ENCODE results near the gene SLC38A6.

The SLC38A6 gene

GRCh38 chr14:60980811-60981632 is at the start of gene SLC38A6, which contains the start of gene TRMT5:
Gene SLC38A6 (plus strand): TSS chr14:60981245. CDS start chr14:60981278, 33 bp downstream.
Gene TRMT5 (minus strand): TSS chr14:60981079. CDS start chr14:60980973, 106 bp downstream.
- Mint-ChIP-seq H3K36me3 (ENCODE audit: low read depth) (peaks cover 4% of the 10 kb centered on the region), H3K4me1 (ENCODE audit: low read depth) (peaks cover 14% of the 10 kb centered on the region), H3K9me3 (no peaks in the 10 kb centered on the region), H3K4me3 (no peak within 1 kb of the TSS), H3K27ac (no peak within 1 kb of the TSS), H3K27me3 (ENCODE audit: low read depth) (no peaks in the 10 kb centered on the region)
- peak; percentile 92 for DNase-seq (ENCODE audit: low spot score)

- H3K27me3 Mint-ChIP-seq (ENCODE audit: low read depth): no peaks in the 10 kb centered on the region
- H3K4me1 Mint-ChIP-seq (ENCODE audit: low read depth): peaks cover 3% of the 10 kb centered on the region
- peaks cover 9% of the 10 kb centered on the region for H3K9me3 Mint-ChIP-seq
- H3K27ac Mint-ChIP-seq: no peak overlapping the region
- no peak for DNase-seq (ENCODE audit: low spot score)
- no peak overlapping the region for H3K4me3 Mint-ChIP-seq
- peaks cover 1% of the 10 kb centered on the region for H3K36me3 Mint-ChIP-seq (ENCODE audit: low read depth)
Observed at GRCh38 chr14:60933920-60934655, 47.0 kb upstream of the SLC38A6 start.

- H3K4me3 Mint-ChIP-seq: no peak overlapping the region
- H3K9me3 Mint-ChIP-seq: peaks cover 14% of the 10 kb centered on the region
- no peak overlapping the region for H3K27ac Mint-ChIP-seq
- no peaks in the 10 kb centered on the region for H3K27me3 Mint-ChIP-seq (ENCODE audit: low read depth)
- H3K36me3 Mint-ChIP-seq (ENCODE audit: low read depth): peaks cover 2% of the 10 kb centered on the region
- peaks cover 3% of the 10 kb centered on the region for H3K4me1 Mint-ChIP-seq (ENCODE audit: low read depth)
- DNase-seq (ENCODE audit: low spot score): no peak
Observed at GRCh38 chr14:60935319-60935718, 45.7 kb upstream of the SLC38A6 start.

GRCh38 chr14:60943637-60944032 is 37.4 kb upstream of the SLC38A6 start:
- Mint-ChIP-seq H3K4me1 (ENCODE audit: low read depth) (peaks cover 10% of the 10 kb centered on the region), H3K27ac (no peak overlapping the region), H3K27me3 (ENCODE audit: low read depth) (no peaks in the 10 kb centered on the region), H3K9me3 (peaks cover 9% of the 10 kb centered on the region), H3K36me3 (ENCODE audit: low read depth) (peaks cover 12% of the 10 kb centered on the region), H3K4me3 (no peak overlapping the region)
- DNase-seq (ENCODE audit: low spot score): no peak

- Mint-ChIP-seq H3K36me3 (ENCODE audit: low read depth) (peaks cover 10% of the 10 kb centered on the region), H3K9me3 (peaks cover 3% of the 10 kb centered on the region), H3K4me1 (ENCODE audit: low read depth) (peaks cover 10% of the 10 kb centered on the region), H3K27ac (no peak overlapping the region), H3K27me3 (ENCODE audit: low read depth) (no peaks in the 10 kb centered on the region), H3K4me3 (no peak overlapping the region)
- DNase-seq (ENCODE audit: low spot score): no peak
Observed at GRCh38 chr14:60944204-60944603, 36.8 kb upstream of the SLC38A6 start.

GRCh38 chr14:60945984-60946383 is 35.1 kb upstream of the SLC38A6 start:
- Mint-ChIP-seq H3K27me3 (ENCODE audit: low read depth) (no peaks in the 10 kb centered on the region), H3K36me3 (ENCODE audit: low read depth) (peaks cover 13% of the 10 kb centered on the region), H3K4me1 (ENCODE audit: low read depth) (peaks cover 10% of the 10 kb centered on the region), H3K9me3 (no peaks in the 10 kb centered on the region), H3K27ac (peak overlapping the region; percentile 9), H3K4me3 (no peak overlapping the region)
- no peak for DNase-seq (ENCODE audit: low spot score)

- peaks cover 10% of the 10 kb centered on the region for H3K4me1 Mint-ChIP-seq (ENCODE audit: low read depth)
- H3K4me3 Mint-ChIP-seq: no peak overlapping the region
Observed at GRCh38 chr14:60946773-60947172, 34.3 kb upstream of the SLC38A6 start.

GRCh38 chr14:60951776-60952435 is 29.1 kb upstream of the SLC38A6 start:
- peaks cover 22% of the 10 kb centered on the region for H3K36me3 Mint-ChIP-seq (ENCODE audit: low read depth)
- peaks cover 5% of the 10 kb centered on the region for H3K4me1 Mint-ChIP-seq (ENCODE audit: low read depth)

More at GRCh38 chr14:60946773-60947172, 34.3 kb upstream of the SLC38A6 start:
- Mint-ChIP-seq H3K36me3 (ENCODE audit: low read depth) (peaks cover 13% of the 10 kb centered on the region), H3K9me3 (no peaks in the 10 kb centered on the region), H3K27ac (no peak overlapping the region), H3K27me3 (ENCODE audit: low read depth) (no peaks in the 10 kb centered on the region)
- DNase-seq (ENCODE audit: low spot score): no peak

GRCh38 chr14:60956202-60956601 is 24.8 kb upstream of the SLC38A6 start:
- H3K9me3 Mint-ChIP-seq: peaks cover 51% of the 10 kb centered on the region
- H3K4me1 Mint-ChIP-seq (ENCODE audit: low read depth): peaks cover 5% of the 10 kb centered on the region
- H3K27ac Mint-ChIP-seq: no peak overlapping the region
- H3K36me3 Mint-ChIP-seq (ENCODE audit: low read depth): peaks cover 45% of the 10 kb centered on the region
- H3K4me3 Mint-ChIP-seq: no peak overlapping the region
- DNase-seq (ENCODE audit: low spot score): no peak
- no peaks in the 10 kb centered on the region for H3K27me3 Mint-ChIP-seq (ENCODE audit: low read depth)

More at GRCh38 chr14:60951776-60952435, 29.1 kb upstream of the SLC38A6 start:
- peaks cover 23% of the 10 kb centered on the region for H3K9me3 Mint-ChIP-seq
- H3K4me3 Mint-ChIP-seq: no peak overlapping the region
- H3K27me3 Mint-ChIP-seq (ENCODE audit: low read depth): no peaks in the 10 kb centered on the region
- H3K27ac Mint-ChIP-seq: no peak overlapping the region
- DNase-seq (ENCODE audit: low spot score): no peak

- peaks cover 5% of the 10 kb centered on the region for H3K4me1 Mint-ChIP-seq (ENCODE audit: low read depth)
- H3K4me3 Mint-ChIP-seq: no peak overlapping the region
- no peak for DNase-seq (ENCODE audit: low spot score)
- H3K27ac Mint-ChIP-seq: no peak overlapping the region
- H3K9me3 Mint-ChIP-seq: peaks cover 54% of the 10 kb centered on the region
- H3K27me3 Mint-ChIP-seq (ENCODE audit: low read depth): no peaks in the 10 kb centered on the region
- H3K36me3 Mint-ChIP-seq (ENCODE audit: low read depth): peaks cover 47% of the 10 kb centered on the region
Observed at GRCh38 chr14:60956632-60957031, 24.4 kb upstream of the SLC38A6 start.

GRCh38 chr14:60958146-60958545 is 22.9 kb upstream of the SLC38A6 start:
- H3K27me3 Mint-ChIP-seq (ENCODE audit: low read depth): no peaks in the 10 kb centered on the region
- H3K27ac Mint-ChIP-seq: no peak overlapping the region
- H3K4me1 Mint-ChIP-seq (ENCODE audit: low read depth): peaks cover 5% of the 10 kb centered on the region
- no peak for DNase-seq (ENCODE audit: low spot score)
- H3K9me3 Mint-ChIP-seq: peaks cover 54% of the 10 kb centered on the region
- peaks cover 50% of the 10 kb centered on the region for H3K36me3 Mint-ChIP-seq (ENCODE audit: low read depth)
- H3K4me3 Mint-ChIP-seq: no peak overlapping the region

- Mint-ChIP-seq H3K4me1 (ENCODE audit: low read depth) (peaks cover 2% of the 10 kb centered on the region), H3K27ac (no peak overlapping the region), H3K9me3 (peaks cover 20% of the 10 kb centered on the region), H3K4me3 (no peak overlapping the region), H3K36me3 (ENCODE audit: low read depth) (peaks cover 29% of the 10 kb centered on the region), H3K27me3 (ENCODE audit: low read depth) (no peaks in the 10 kb centered on the region)
- no peak for DNase-seq (ENCODE audit: low spot score)
Observed at GRCh38 chr14:60963761-60964160, 17.3 kb upstream of the SLC38A6 start.

- Mint-ChIP-seq H3K4me1 (ENCODE audit: low read depth) (peaks cover 2% of the 10 kb centered on the region), H3K27ac (no peak overlapping the region), H3K9me3 (peaks cover 14% of the 10 kb centered on the region), H3K4me3 (no peak overlapping the region), H3K27me3 (ENCODE audit: low read depth) (no peaks in the 10 kb centered on the region), H3K36me3 (ENCODE audit: low read depth) (peaks cover 22% of the 10 kb centered on the region)
- no peak for DNase-seq (ENCODE audit: low spot score)
Observed at GRCh38 chr14:60964904-60965303, 16.1 kb upstream of the SLC38A6 start.

- Mint-ChIP-seq H3K27me3 (ENCODE audit: low read depth) (no peaks in the 10 kb centered on the region), H3K4me1 (ENCODE audit: low read depth) (peaks cover 2% of the 10 kb centered on the region), H3K27ac (no peak overlapping the region), H3K4me3 (no peak overlapping the region), H3K9me3 (peaks cover 9% of the 10 kb centered on the region), H3K36me3 (ENCODE audit: low read depth) (peaks cover 17% of the 10 kb centered on the region)
- peak; percentile 18 for DNase-seq (ENCODE audit: low spot score)
Observed at GRCh38 chr14:60965402-60965801, 15.6 kb upstream of the SLC38A6 start.
